NCI-H2196 treated with DMSO at 0.1 percent for 48 hours (cell line): Measurements from ENCODE around the gene HOXC11.

Experiments
- DNase-seq: peaks from one replicate; lab custom pipeline; 2025; ENCODE audit not compliant: unreplicated experiment; lab: John Stamatoyannopoulos, UW

The HOXC11 gene

DNA sequence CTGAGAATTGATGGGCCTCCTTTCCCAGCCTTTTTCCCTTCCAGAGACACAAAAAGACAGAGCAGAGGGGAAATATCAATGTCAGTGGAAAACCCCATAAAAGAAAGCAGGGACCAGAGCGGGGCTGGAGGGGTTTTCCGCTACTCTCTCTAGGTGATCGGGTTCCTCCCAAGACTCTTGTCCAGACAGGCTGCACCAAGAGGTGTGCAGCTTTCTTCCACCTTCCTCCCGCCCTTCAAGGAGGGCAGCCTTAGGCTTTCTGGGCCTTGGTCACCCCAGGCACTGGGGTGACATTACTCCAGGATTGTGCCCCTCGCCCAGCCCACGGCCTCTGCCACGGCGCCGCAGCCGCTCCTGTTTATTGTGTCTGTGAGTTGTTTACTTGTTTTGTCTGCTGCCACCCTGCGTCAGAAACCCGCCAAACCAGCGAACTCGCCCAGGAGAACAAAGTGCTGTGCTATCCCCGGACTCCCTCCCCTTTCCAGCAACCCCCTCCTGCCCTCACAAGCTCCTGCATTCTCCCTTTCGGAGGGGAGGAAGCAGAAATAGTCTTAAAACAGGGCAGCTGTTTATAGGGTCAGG, 48.6 kb downstream of the HOXC11 start:
- no peak for DNase-seq

DNA sequence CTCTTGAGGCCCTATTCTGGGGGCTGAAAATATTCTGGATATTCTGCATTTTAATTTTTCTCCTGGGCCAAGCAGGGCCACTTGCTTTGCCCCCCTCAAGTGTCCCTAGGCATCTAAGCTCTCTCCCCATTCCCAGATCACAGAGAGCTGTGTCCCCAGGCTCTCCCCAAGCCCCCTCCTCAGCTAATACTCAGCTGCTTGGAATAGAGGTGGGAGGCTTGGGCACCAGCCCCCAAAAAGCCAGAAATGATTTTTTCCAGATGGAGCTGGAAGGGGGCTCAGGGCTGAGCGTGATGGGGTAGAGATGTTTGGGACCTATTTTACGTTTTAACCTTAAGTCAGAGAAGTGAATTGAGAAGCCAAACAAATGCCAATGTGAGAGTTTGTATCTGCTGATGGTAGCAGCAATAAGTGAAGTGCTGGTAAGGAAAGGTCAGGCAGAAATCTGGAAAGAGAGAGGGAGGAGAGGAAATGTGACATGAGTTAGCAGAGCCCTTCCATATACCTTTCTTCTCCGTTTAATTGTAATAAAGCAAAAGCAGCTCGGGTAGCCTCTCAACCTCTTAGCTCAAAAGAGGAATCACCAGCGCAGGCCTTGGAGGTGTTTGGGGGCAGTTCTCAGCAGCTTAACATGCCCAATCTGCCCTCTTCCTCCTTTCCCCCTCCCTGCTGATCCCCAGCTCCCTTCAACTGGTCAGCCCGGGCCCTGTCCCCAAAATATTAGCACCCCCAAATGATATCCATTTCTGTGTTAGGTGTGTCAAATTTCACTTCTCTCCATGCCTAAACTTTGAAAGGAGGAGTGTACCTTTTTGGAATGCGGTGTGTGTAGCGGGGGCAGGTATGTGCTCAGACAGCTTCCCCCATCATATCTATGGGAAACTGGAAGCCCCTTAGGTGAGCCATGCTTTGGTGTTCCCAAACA, 50.3 kb downstream of the HOXC11 start:
- no peak for DNase-seq

DNA sequence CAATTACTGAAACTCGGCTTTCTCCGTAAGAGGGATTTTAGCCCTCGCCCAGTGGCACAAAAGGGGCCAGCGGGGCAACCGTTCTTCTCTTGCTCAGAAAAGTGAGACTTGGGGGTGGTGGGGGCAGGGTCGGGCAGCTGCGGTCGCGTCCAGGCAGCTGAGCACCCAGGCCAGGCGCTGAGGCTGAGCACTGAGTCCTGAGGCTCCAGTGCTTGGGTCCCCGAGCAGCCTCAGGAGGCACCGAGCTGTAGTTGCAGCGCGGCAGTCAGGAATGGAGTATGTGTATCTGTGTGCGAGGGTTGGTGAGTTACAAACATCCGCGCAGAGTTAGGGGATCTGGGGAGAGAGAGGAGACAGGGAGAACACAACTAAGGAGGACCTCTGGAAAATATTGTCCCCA, 51.2 kb downstream of the HOXC11 start:
- no peak for DNase-seq

DNA sequence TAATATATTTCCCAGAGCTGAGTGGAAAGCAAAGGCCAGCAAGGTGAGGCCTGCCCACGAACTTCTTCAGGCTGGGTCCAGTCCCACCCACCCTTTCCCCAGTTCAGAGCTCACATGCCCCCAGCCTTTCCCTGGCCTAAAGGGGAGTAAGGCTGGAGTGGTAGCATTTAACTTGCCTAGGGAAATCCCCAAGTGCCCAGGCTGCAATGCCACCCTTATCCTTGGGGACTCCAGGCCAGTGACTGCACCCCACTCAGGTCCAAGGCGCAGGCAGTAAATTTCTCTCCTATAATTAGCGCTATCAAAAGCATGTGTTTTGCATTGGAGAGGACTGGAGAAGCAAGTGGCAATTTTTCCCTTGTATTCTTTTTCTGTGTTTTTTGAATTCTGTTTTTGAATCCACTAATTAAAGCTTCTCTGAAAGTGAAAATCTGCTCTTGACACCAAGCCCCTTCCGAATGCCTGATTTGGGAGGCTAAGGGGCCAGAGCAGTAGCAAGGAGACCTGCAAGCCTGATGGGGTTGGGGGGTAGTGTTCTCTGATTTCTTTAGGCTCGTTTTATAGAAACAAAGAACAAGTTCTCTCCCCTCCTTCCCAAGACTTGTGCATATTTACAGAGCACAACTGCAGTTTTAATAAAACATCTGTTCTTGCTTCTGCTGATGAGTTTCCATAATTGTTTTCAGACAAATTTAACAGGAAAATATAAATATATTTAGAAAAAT, 51.8 kb downstream of the HOXC11 start:
- DNase-seq, result no peak

DNA sequence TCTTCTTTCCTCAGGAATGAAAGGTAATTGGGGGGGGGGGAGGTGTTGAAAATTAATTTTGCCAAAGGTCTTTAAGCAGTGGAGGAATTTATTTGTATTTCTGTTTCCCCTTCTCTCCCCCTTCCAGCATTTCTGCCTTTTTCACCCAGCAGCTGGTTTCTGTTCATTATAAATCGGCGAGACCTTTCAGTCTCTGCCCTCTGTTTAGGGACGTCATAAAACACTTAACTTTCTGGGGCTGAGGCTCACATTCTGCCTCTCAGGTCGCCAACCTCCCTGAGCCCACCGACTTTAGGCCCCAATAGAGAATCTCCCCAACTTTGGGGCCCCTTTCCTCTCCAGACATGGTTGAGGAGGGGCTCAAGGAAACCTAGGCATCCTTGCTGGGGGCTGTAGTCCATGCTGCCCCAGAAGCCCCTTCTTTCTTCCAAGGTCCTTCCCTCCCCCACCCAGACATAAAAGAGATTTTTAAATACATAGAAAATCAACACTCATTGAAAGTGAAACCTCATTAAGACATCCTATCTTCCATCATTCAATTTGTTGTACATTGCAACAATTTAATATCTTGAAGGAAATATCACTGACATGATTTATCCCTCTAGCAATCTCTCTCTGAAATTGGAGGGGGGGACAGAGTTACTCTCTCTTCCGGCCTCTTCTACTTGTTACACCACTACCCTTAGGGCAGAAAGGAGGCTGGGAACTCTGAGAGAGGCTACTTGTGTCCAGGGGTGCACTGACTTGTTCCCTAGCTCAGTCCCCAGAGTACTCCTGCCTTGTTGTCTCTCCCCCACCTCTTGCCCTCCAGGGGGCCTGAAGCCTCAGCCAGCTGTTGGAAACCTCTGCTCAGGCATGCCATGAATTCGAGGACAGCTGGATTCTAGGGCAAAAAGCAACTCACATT, 52.8 kb downstream of the HOXC11 start:
- no peak for DNase-seq

DNA sequence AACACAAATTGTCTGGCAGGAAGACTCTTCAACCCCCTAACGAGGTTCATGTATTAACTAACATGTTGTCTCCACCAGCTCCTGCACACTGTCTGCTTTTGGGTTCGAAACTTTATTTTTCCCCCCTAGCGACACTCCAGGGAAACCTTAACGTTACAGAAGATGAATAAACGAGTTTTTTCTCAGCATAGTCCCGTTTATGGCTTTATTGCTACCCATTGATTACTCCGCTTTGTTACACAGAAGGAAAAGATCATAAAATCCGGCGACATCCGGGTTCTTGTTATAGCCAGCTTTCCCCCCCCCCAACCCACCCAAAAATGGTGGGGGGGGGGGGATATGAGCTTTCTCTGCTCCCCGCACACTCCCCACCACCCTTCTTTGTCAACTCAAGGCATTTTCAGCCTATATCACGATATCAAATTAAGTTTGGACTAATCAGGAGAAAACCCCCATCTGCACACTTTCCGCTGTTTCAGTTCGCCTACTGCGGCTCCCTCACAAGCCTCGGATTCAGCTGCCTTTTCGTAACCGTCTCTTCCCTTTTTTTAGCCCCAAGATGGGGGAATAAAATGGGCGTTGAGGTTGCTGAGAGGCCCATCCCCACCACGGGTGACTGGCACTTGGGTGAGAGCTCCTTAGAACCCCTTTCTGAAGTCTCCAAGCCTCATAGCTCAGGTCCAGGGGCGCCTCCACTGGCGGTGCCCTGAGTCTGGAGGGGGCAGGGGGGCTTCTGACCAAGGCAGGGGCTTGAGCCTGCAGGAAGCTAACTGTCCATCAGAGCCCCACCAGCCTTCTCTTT, 53.9 kb downstream of the HOXC11 start:
- DNase-seq, result no peak
